ENCODE data around the gene OLA1.
A peak's percentile ranks its signal among the peaks of the same experiment; 100 is the strongest.

Gene OLA1

DNA sequence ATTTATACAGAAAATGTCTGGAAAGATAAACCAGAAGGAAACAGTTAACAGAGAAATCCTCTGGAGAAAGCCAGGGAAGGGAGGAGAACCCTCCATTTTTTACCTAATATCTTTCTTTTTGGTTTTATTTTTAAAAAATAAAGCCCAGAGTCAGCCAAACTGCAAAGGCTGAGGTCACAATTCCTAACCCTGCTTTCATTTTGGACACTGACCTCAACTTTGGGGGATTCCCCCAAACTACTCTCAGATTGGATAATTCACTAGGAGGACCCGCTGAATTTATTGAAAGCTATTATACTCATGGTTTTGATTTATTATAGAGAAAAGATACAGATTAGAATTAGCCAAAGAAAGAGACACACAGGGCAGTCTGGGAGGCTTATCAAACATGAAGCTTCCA lies 189.9 kb downstream of the OLA1 start:
- FAIRE-seq: no peak

DNA sequence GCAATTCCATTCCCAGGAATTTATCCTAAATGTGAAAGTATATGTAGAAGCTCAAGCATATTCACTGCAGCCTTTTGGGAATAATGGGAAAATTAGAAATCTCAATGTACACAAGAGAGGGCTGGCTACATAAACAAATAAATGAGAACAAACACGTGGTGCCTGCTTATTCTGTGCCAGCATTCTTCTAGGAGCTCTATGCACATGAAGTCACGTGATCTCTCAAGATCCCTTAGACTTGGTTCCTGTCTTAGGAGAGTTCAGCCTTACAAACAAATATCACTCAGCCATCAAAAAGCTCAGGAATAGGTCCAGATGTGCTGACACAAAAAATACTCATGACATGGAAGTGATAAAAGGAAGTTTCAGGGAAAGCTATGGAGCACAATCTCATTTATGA lies 190.3 kb downstream of the OLA1 start:
- FAIRE-seq: no peak

DNA sequence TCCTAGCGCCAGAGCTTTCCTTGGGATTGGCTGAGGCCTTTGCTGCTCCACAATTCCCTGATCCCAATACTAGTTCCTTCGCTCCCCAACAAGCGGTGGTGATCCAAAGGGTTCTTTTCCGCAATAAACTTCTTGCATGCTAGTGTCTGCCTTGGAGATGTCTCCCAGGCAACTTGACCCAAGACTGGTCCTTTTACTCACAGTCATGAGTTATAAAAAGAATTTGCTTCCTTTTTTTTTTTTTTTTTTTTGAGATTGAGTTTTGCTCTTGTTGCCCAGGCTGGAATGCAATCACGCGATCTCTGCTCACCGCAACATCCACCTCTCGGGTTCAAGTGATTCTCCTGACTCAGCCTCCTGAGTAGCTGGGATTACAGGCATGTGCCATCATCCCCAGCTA lies 193.4 kb downstream of the OLA1 start:
- no peak for FAIRE-seq

DNA sequence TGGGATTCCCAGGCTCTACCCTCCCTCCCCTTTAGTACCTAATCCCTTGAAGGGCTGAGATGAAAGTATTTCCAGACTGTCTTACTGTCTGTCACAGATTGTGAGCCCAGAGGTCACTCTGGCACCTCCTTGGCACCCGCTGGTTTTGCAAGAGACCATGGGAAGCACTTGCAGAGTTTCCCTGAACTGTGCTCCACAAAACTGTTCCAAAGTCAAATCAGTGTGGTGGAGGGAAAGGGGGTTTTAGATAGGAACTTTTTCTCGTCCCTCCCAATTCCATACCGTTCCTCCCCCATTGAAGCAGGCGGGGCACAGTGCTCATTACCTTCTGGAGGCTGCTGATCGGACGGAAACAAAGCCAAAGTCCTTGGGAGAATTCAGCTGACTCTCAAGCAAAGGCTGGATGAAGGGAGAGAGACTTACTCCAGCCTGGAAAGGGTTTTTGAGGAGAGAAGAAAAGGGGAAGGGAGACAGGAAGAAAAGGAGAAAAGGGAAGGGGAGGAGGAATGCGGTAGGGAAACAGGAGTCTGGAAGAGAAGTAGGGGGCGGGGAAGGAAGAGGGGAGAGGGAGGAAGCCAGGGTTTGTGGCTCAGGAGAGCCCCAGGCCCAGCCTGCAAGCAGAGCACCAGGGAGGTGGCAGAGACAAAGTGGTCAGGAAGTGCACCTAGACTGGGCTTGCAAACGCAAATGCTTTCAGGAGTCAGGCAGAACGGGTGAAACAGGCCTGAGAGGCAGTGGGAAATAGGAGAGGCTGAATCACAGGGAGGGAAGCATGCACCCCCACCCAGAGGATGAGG lies 194.8 kb downstream of the OLA1 start:
- FAIRE-seq: no peak

DNA sequence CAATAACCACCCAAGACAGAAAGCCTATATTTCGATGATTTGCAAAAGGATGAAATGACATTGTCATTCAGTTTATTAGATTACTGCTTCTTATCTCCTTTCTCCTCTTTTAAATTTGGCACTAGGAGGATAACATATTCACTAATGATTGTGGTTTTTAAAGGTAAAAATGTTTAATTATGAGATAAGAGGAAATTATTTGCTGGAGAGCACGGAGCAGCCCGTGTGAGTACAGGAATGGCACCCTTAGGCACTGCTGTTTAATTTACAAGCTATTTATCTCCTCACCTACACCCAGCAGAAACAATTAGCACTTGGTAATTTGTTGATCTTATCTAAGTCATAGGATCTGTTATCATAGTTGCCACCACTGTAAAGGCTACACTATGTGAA lies 195.8 kb downstream of the OLA1 start:
- FAIRE-seq: no peak

DNA sequence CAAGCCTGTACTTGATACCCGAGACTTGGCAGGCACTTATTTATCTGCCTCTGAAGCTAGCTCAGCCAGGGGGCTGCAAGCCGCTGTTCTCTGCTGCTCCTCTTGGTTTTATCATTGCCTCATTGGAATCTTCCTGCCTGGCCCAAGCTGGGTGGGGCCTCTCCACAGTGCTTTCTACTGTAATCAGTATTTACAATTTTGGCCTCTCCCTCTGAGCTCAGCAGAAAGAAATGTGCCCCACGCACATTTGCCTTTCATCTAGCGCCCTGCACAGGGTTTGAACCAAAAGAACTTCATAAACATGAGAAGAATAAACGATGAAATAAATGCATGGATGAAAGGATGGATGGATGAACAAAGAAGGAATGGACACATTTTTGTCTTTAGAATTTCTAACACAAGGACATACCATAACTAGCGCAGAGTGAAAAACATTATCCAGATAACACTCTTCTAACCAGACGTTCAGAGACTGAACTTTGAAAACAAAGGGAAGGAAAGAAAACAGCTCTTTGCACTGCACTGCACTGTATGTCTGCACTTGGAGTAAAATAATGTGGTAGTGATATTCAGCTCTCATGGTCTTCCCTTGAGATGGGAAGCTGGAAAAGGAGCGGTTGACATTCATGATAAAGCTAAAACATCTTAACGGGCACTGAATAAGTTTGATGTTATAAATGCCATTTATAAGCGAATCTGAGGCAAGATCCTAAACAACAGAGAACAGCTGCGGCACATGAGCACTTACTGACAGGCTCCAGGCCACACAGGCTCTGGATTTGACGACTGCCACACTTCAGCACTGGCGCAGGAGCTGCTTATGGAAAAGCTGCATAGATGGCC lies 196.4 kb downstream of the OLA1 start:
- FAIRE-seq: no peak

DNA sequence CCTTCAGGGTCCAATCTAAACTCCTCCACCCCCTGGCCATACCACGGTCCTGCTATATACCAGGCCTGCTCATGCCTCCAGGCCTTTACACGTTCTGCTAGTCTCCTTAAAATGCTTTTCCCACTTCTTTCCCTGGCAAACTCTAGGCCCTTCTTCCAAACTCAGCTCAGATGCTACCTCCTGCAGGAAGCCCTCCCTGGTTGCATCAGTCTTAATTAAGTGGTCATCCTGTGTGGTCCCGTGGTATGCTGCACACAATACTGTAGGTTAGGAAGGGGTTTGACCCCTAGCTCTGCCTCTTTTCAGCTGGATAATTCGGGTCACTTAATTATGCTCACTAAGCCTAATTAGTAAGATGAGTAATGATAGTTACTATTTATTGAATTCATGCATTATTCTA lies 197.3 kb downstream of the OLA1 start:
- no peak for FAIRE-seq

DNA sequence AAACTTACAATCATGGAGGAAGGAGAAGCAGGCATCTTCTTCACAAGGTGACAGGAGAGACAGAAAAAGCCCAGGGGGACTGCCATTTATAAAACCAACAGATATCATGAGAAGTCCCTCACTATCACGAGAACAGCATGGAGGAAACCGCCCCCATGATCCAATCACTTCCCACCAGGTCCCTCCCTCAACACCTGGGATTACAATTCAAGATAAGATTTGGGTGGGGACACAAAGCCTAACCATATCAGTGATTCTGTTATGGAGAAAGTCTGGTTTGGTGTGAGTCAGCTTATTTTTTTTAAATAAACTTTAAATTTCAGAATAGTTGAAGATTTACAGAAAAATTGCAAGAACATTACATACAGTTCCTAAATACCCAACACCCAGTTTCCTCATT lies 198.4 kb downstream of the OLA1 start:
- FAIRE-seq: no peak

DNA sequence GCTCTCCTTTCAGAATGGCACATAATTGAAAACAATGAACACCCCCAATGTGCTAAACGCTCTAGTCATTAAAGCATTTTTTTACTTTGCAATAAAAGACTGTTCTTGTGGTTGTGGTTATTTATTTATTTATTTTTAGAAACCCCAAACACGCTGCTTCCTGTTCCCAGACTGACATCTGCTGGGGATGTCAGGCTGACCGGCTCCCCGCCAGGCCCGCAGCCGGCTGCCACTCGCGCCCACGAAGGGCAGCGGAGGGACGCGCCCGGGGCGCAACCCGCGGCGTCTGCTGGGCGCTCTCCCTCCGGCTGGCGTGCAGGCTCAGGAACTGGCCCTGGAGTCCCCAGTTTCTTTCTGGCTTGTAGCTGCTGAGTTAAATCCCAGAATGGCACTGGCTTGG lies 200.1 kb downstream of the OLA1 start:
- no peak for FAIRE-seq

DNA sequence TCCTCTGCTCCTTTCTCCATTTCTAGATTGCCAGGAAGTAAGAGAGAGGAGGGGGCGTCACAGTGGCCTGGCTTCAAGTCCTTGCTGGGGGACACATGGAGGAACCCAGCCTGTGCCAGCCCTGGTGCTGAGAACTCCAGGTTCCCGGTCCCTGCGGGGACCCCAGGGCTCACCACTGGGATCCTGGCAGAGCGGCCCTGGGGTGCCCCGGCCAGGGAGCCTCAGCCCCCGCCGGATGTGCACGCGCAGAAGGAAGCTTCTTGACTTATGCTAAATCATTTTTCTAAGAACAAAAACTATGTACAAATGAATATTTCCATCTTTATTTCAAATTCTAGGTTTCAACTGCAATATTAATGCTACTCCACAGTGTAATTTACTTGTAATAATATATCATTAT lies 200.6 kb downstream of the OLA1 start:
- FAIRE-seq: no peak

DNA sequence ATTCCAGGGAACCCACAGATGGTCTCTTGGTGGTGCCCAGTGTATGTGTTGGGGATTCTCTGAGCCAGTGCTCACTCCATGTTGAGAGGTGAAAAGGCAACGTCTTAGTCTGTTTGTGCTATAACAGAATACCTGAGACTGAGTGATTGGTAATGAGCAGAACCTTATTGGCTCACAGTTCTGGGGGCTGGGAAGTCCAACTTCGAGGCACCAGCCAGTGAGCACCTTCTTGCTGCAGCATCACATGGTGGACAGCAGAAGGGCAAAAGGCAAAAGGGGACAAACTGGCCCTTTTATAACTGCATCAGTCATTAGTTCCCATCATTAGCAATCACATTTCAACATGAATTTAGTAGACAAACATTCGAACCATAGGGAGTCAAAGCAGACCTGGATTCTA lies 202.2 kb downstream of the OLA1 start:
- no peak for FAIRE-seq

DNA sequence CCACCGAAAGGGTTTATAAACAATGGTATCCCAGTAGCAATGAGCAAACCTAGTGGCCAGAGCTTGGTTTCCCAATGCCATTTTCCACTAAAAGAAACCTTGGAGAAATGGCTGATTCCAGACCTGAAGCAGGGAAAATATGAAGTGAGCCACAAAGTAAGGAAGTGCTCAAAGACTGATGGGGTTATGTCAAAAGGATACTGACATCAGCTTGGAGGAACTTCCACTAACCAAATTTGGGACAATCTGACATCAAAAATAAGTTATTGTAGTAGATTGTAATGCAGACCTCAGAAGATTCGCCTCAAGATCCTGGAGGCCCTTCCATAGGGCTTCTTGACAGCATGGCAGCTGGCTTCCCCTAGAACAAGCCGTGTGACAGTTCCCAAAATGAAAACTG lies 203.8 kb downstream of the OLA1 start:
- FAIRE-seq: no peak

DNA sequence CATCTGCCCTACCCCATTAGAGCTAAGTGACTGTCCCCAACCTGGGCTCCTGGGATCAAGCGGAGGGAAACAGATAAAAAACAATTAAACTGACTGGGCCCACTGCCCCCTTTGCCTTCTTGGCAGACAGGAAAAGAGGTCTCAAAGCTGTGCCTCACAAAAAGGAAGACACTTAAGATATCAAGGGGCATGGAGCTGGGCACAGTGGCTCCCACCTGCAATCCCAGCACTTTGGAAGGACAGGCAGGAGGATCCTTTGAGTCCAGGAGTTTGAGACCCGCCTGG lies 208.0 kb downstream of the OLA1 start:
- no peak for FAIRE-seq

DNA sequence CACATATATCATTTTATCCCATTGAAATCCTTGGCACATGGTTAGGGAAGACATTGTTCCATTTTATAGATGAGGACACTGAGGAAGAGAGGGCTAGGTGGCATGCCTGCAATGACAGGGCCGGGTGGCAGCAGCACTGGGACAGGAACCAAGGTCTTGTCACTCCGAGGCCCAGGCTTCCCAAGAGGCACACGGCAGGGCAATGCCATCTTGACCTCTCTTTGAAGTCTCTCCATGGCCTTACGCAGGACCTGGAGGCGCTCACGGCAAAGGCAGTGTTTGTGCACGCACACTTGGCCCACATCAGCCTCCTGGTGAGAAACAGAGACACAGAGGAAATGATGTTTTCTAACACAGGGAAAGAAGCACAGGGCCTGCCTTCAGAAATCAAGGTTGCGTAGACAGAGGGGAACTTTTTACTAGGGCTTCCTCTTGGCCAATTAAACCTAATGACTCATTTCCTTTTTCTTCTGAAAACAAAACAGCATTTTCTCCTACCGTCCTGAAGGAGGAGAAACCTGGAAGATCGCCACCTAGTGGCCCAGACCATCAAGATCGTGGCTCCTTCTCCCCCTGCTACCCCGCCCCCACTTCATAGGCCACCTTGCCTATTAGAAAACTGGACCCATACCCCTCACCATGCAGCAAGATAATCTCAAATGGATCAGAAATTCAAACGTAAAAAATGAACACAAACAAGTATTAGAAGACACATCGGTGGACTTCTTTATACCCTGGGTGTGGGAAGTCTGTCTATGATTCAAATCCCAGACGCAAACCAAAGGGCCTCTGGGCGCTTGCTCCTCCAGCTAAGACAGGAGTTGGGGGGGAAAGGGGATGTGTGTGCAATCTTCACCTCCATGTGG lies 208.5 kb downstream of the OLA1 start:
- peak; percentile 96 for FAIRE-seq

DNA sequence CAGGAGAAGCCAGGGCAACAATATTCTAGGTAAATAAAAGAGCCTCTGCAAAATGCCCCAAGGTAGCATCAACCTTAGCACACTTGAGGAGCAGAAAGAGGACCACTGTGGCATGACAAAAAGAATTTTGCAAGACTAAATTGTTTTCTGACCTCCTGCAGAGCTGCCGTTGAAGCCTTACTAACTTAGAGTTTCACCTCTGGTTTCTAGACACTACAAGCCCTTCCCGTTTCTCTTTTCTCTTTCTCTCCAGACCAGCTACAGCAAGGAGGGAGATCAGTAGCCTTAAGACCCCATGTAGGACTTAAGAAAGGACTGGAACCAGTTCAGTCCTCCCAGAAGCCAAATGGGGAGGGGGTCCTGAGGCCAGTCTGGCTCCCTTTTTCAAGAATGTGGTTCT lies 209.9 kb downstream of the OLA1 start:
- FAIRE-seq: no peak

DNA sequence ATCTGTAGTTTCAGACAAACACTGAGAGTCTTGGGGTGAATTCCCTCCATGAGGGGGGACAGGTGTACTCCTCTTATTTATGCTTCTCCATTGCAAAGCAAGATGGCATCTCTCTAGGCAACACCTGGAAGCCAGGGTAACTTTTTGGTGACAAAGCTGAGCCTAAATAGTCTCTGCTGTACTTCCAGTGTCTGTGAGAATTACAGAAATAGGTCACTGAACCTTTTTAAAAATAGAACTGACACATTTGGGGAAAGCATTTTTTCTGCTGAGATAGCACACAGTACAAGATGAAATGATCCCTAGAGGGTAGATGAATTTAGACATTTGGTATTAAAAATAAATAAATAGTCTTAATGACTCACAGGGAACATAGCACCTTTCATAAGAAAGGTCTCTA lies 211.5 kb downstream of the OLA1 start:
- no peak for FAIRE-seq

DNA sequence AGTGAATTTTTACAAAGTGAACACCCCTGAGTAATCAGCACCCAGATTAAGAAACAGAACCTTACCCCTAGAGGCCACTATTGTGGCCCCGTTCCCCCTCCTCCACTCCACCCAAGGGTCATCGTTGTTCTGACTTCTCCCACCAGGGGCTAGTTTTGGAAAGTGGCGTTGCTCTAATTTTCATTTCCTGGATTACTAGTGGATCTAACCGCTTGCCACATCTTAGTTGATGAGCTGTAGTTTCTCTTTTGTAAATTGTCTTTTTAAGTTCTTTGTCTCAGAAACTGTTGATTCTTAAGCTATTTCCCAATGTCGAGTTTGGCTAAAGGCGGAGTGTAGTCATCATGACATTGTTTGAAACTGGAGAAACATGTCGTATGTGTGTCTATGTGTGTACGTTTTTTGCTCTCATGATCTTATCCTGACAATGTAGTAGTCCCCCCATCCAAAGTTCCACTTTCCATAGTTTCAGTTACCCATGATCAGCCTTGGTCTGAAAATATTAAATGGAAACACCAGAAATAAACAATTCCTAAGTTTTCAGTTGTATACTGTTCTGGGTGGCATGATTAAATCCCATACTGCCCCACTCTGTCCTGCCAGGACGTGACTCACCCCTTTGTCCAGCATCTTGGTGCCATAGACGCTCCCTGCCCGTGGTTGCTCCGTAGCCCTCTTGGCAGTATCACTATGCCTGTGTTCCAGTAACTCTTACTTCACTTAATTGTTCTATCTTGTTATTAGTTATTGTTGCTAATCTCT lies 212.2 kb downstream of the OLA1 start:
- no peak for FAIRE-seq

DNA sequence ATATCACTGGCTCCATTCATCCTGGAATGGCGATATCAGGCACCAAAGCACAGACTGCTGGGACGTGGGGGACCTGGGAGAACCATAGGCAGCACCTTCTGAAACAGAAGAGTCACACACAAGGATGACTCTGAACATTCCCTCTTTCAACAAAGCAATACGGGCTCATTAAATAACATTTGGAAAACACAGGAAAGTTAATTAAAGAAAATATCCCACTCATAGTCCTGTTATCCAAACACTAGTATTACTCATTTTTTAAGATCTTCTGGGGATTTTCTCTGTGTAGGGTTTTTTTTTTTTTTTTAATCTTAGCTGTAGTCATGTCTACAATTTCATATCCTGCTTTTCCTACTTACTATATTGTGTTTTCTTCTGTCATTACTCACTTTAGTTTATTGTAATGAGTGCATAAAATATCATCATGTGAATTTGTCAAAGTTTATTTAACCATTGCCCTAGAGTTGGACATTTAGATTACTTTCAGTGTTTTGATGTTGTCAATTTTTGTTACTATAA lies 213.2 kb downstream of the OLA1 start:
- no peak for FAIRE-seq

DNA sequence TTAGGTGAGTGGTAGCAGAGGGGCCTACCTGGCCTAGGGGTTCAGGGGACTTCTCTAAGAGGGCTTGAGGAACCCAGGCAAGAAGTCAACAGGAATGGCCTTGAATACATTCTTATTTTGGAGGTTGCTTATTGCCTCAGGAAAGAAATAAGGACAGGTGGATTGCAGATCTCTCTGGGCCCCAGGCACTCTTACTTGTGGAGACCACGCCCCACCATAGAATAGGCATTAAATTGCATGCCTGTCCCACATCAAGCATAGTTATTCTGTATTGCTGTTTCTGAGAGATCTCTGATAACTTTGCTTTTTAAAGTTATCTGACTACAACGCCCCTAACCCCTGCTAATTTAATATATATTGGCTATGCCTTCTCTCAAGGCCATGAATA lies 215.2 kb downstream of the OLA1 start:
- no peak for FAIRE-seq

DNA sequence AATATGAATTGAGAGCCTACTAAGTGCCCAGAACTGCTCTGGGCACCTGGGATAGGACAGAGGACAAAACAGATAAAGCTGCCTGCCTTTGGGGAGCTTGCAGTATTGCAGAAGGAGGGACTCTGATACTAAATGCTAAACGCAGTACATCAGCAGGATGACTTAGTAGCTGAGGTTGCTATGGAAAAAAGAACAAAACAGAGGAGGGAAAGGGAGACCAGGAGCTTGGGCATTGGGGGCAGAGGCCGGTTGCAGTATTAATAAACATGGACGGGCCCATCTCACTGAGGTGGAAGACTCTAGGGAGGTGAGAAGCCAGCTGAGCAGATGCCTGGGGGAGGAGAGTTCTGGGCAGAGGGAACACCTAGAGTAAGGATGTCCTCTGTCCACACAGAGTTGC lies 217.1 kb downstream of the OLA1 start:
- no peak for FAIRE-seq

DNA sequence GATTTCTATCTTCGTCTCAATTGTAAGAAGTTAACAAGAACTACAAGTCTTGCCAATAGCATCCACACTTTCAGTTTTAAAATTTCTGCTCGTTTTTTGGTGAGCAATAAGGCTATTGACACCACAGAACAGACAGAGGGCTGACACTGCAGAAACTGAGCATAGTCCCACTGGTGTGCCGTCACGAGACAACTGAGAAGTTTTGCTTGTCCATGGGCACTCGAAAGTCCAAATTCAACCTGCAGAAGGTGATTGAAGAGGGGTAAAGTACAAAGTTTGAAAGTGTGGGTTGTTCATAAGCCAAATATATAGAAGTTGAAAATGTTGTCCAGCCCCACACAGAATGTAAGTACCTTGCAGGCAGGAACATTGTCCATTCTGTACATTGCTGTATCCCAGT lies 219.4 kb downstream of the OLA1 start:
- no peak for FAIRE-seq

DNA sequence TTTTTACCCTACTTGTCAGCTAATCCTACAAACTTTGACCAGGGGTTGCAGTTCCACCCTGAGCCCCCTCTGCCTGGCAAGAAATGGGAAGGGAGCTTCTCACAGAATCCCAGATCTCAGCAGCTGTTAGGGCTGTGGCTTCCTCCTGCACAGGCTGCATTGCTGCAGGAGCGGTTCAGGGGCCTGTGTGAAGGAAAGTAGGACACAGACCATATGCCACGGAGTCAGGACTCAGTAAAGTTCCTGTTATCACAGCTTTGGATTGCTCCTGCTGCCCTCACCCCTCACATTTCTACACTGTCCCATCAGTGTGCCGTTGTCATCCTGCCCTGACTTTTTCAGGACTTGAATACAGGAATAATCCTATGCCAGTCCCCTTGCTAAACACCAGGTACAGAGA lies 220.4 kb downstream of the OLA1 start:
- FAIRE-seq: no peak

Data from A204.1 (cell line).